Measurements from ENCODE around the gene LTBP3.

LTBP3 gene

GRCh38 chr11:65492637-65493366 lies 65.4 kb downstream of the LTBP3 start:
- DNase-seq: no peak

- no peak for DNase-seq
Observed at GRCh38 chr11:65492387-65492636, 65.8 kb downstream of the LTBP3 start.

GRCh38 chr11:65491614-65492386 lies 66.4 kb downstream of the LTBP3 start:
- no peak for DNase-seq

- no peak for DNase-seq
Observed at GRCh38 chr11:65491163-65491465, 67.0 kb downstream of the LTBP3 start.

GRCh38 chr11:65489706-65490320 lies 68.3 kb downstream of the LTBP3 start:
- no peak for DNase-seq

- DNase-seq: no peak
Observed at GRCh38 chr11:65489035-65489705, 69.0 kb downstream of the LTBP3 start.

Measured in T-helper 9 cell (primary cell).